HEK293 (cell line): ENCODE results near the gene SYNGR1.

Experiments used
- KLF16 ChIP-seq: fragments of 450-650 bp; formaldehyde crosslinking; IDR thresholded peaks from 2 replicates; pipeline ENCODE4 v1.5.1; 2017; ENCODE audit warnings: missing biosample characterization, missing genetic modification characterization
- REPIN1 ChIP-seq: fragments of 450-650 bp; formaldehyde crosslinking; IDR thresholded peaks from 2 replicates; pipeline ENCODE4 v1.5.1; 2017; ENCODE audit warnings: missing biosample characterization, missing genetic modification characterization, low read depth
- ZNF24 ChIP-seq: fragments of 450-650 bp; formaldehyde crosslinking; IDR thresholded peaks from 2 replicates; pipeline ENCODE4 v1.5.1; 2016; ENCODE audit warnings: missing biosample characterization, missing genetic modification characterization
- ZNF514 ChIP-seq: fragments of 450-650 bp; formaldehyde crosslinking; IDR thresholded peaks from 2 replicates; pipeline ENCODE4 v1.5.1; 2016; ENCODE audit warnings: missing biosample characterization, missing genetic modification characterization
- ZNF558 ChIP-seq: fragments of 450-650 bp; formaldehyde crosslinking; IDR thresholded peaks from 2 replicates; pipeline ENCODE4 v1.5.1; 2016; ENCODE audit warnings: missing biosample characterization, missing genetic modification characterization
- TF ChIP-seq, protein P1 (sequence below): fragments of 450-650 bp; formaldehyde crosslinking; IDR thresholded peaks from 2 replicates; pipeline ENCODE4 v1.5.1; 2016; ENCODE audit warnings: missing biosample characterization, missing genetic modification characterization

- TF ChIP-seq, protein P1, sequence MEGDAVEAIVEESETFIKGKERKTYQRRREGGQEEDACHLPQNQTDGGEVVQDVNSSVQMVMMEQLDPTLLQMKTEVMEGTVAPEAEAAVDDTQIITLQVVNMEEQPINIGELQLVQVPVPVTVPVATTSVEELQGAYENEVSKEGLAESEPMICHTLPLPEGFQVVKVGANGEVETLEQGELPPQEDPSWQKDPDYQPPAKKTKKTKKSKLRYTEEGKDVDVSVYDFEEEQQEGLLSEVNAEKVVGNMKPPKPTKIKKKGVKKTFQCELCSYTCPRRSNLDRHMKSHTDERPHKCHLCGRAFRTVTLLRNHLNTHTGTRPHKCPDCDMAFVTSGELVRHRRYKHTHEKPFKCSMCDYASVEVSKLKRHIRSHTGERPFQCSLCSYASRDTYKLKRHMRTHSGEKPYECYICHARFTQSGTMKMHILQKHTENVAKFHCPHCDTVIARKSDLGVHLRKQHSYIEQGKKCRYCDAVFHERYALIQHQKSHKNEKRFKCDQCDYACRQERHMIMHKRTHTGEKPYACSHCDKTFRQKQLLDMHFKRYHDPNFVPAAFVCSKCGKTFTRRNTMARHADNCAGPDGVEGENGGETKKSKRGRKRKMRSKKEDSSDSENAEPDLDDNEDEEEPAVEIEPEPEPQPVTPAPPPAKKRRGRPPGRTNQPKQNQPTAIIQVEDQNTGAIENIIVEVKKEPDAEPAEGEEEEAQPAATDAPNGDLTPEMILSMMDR (tag by site-specific recombination), result no peak
- no peak for TF ChIP-seq ZNF558 (tag by site-specific recombination)
- no peak for TF ChIP-seq REPIN1 (tag by site-specific recombination)
- no peak for TF ChIP-seq KLF16 (tag by site-specific recombination)
- TF ChIP-seq ZNF514 (tag by site-specific recombination), result no peak
- TF ChIP-seq ZNF24 (tag by site-specific recombination), result no peak; the same call in 1 of the 2 replicates
These were observed 36.4 kb upstream of the SYNGR1 start for GRCh38 chr22:39313258-39314001.
